ENCODE data around the gene TCEA2. TPM values are rescaled to one million over a fixed set of nuclear protein-coding genes. Genes with fewer than 3 reads are reported as not detected.
A peak's percentile ranks its signal among the peaks of the same experiment; 100 is the strongest.

TCEA2 gene
- total and polyA plus RNA-seq, 2 of the 13 experiments (the other 11 are each of a cell fraction or from before 2014, with no cell fraction given) = 28.1 to 33.7 TPM

GRCh38 chr20:64042054-64042781 lies 20.8 kb upstream of the TCEA2 start (continued):
- TF ChIP-seq HNRNPK (IDR thresholded peaks at IDR 0.05; ENCODE audit: low read depth, low read length, poor library complexity, severe bottlenecking) = peak; percentile 97
- no peak for TF ChIP-seq ZNF7 (CRISPR knock-in tag; IDR thresholded peaks at IDR 0.05)
- peak; percentile 66 for TF ChIP-seq ZNF280D (CRISPR knock-in tag; IDR thresholded peaks at IDR 0.05)
- TF ChIP-seq PTBP1 (IDR thresholded peaks at IDR 0.05; ENCODE audit: low read depth, low read length, poor library complexity, severe bottlenecking) = peak; percentile 18
- no peak; the same call in 1 of the 2 replicates for TF ChIP-seq ZNF235 (CRISPR knock-in tag; IDR thresholded peaks at IDR 0.05; ENCODE audit: borderline replicate concordance)
- no peak for TF ChIP-seq ATF1 (CRISPR knock-in tag; IDR thresholded peaks at IDR 0.05)
- peak; percentile 71 for TF ChIP-seq ZC3H13 (CRISPR knock-in tag; IDR thresholded peaks at IDR 0.05)
- peak; percentile 45; the same call in 1 of the 2 replicates for TF ChIP-seq SNAI1 (CRISPR knock-in tag; IDR thresholded peaks at IDR 0.05; ENCODE audit: borderline replicate concordance)
- TF ChIP-seq HIVEP1 (CRISPR knock-in tag; IDR thresholded peaks at IDR 0.05) = peak; percentile 53; the same call in 1 of the 2 replicates
- TF ChIP-seq CHCHD3 (CRISPR knock-in tag; IDR thresholded peaks at IDR 0.05) = 0 out of 2 replicates have a peak, but pooled peaks have one; percentile 24
- no peak; the same call in 1 of the 2 replicates for TF ChIP-seq ZIK1 (CRISPR knock-in tag; IDR thresholded peaks at IDR 0.05; ENCODE audit: borderline replicate concordance, low read depth)
- 0 out of 2 replicates have a peak, but pooled peaks have one; percentile 32 for TF ChIP-seq PPARG (CRISPR knock-in tag; conservative IDR thresholded peaks at IDR 0.05)
- no peak; the same call in 1 of the 2 replicates for TF ChIP-seq DPF2 (CRISPR knock-in tag; IDR thresholded peaks at IDR 0.05; ENCODE audit: borderline replicate concordance, low read depth)
- 0 out of 2 replicates have a peak, but pooled peaks have one; percentile 89 for TF ChIP-seq CAMTA2 (CRISPR knock-in tag; IDR thresholded peaks at IDR 0.05; ENCODE audit: borderline replicate concordance)
- peak; percentile 83 for TF ChIP-seq ATF7-NPFF (CRISPR knock-in tag; IDR thresholded peaks at IDR 0.05; ENCODE audit: low read depth)
- TF ChIP-seq ATF5 (CRISPR knock-in tag; IDR thresholded peaks at IDR 0.05; ENCODE audit: low read depth) = no peak
- TF ChIP-seq ZNF850 (CRISPR knock-in tag; conservative IDR thresholded peaks at IDR 0.05) = no peak
- TF ChIP-seq REST (IDR thresholded peaks at IDR 0.05; ENCODE audit: borderline replicate concordance in 1 of 2, low read depth in 1 of 2, low read length in 2 of 2) = no peak
- peak; percentile 81 for TF ChIP-seq KAT8 (CRISPR knock-in tag; IDR thresholded peaks at IDR 0.05)
- TF ChIP-seq MTA3 (CRISPR knock-in tag; IDR thresholded peaks at IDR 0.05) = no peak
- no peak for TF ChIP-seq CERS6 (CRISPR knock-in tag; IDR thresholded peaks at IDR 0.05)
